Measurements from ENCODE around the gene FBXW7. TPM values are rescaled to one million over a fixed set of nuclear protein-coding genes. Genes with fewer than 3 reads are reported as not detected.

The FBXW7 gene
- total and polyA plus RNA-seq, 2 of the 8 experiments (the other 6 are each of a cell fraction or from before 2014, with no cell fraction given) = 6.0 to 26.7 TPM

DNA sequence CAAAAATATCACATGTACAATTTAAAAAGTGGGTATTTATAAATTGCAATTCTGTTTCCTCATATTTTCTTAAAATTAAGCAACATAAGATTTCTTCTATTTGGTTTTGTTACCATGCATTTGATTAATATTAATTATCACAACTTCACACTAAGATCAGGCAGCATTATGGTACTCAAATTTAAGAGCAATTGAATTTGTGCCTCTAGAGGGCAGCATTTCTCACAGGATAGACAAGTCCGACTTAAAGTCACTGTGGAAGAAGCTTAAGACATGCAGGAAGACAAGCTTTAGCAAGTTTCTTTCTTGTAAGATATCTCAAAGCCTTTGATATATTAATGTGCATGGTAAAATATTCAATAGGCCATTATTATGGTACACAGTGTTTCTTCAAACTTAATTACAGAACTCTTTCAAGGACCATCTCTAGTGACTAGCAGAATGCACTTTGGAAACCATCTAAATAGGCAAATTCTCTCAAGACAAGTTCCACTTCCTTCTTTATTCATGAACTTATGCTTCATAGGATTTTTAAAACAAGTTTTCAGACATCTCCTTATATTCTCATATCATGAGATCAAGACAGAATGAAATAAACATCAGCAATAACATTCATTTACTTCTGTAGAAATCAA, 35.0 kb downstream of the FBXW7 start:
- H4K20me1 ChIP-seq (replicated peaks in 1 of 2; ENCODE audit: control insufficient read depth in 1 of 2, insufficient read depth in 2 of 2, low read length in 2 of 2) = peaks cover 0 to 2% of the 10 kb centered on the region in 2 experiments
- no peak overlapping the region for H3K4me2 ChIP-seq (ENCODE audit: insufficient read depth in 1 of 2, low read depth in 2 of 2, low read length in 2 of 2)
- no peak overlapping the region for H3K9ac ChIP-seq (replicated peaks in 1 of 4; ENCODE audit: extremely low read depth in 1 of 4, low read depth in 3 of 4, low read length in 3 of 4)
- peaks cover 0 to 65% of the 10 kb centered on the region in 2 experiments; a peak in 3 of 4 replicates for H3K79me2 ChIP-seq (ENCODE audit: control insufficient read depth in 1 of 2, insufficient read depth in 2 of 2, low read length in 2 of 2)
- no peaks in the 10 kb centered on the region for H3K4me1 ChIP-seq (replicated peaks in 1 of 4; ENCODE audit: control insufficient read depth in 3 of 4, insufficient read depth in 4 of 4, low read length in 3 of 4)
- H2BK120ac ChIP-seq (replicated peaks; ENCODE audit: low read depth, low read length) = no peak overlapping the region
- no peak overlapping the region for H4K5ac ChIP-seq (ENCODE audit: insufficient read length, low read depth, low read length)
- no peaks in the 10 kb centered on the region for H3K9me3 ChIP-seq (ENCODE audit: insufficient read depth in 2 of 2, low read depth in 1 of 2, low read length in 1 of 2)
- ChIA-PET POLR2A (ENCODE audit: partially characterized antibody) (interaction anchor here (0.6 to 1.0 kb wide), 4 partner anchors 9 to 36 kb away, joined by 3 to 4 read pairs (median 3); no protein-coding TSS in a partner anchor), CTCF (ENCODE audit: partially characterized antibody) (interaction anchor here (0.6 to 5.5 kb wide), 49 partner anchors 10 to 380 kb away, joined by 3 to 65 read pairs (median 5); partner anchors contain the start of gene FBXW7)
- no peak overlapping the region for H3K4ac ChIP-seq (replicated peaks; ENCODE audit: insufficient read length, low read depth, low read length)
- H3K23me2 ChIP-seq (ENCODE audit: low read depth, low read length) = no peaks in the 10 kb centered on the region
- no peak overlapping the region for H2BK5ac ChIP-seq (ENCODE audit: low read depth, low read length)
- WGBS, 2 experiments (ENCODE audit: extremely low coverage in 1 of 2, insufficient coverage in 1 of 2, insufficient read length in 1 of 2, insufficient replicate concordance in 2 of 2, low coverage in 1 of 2, low lambda C conversion rate in 2 of 2, missing lambda C conversion rate in 1 of 2) = 0% methylated on average over 1 of the region's 1 CpG; no CpG with 5 or more reads in 1 of the 2 experiments
- H3K56ac ChIP-seq (replicated peaks; ENCODE audit: insufficient read length, low read depth, low read length) = no peak overlapping the region
- H2BK12ac ChIP-seq (ENCODE audit: low read depth, low read length) = no peak overlapping the region
- peak in 1 of 2 experiments; percentile 27 for DNase-seq (ENCODE audit: low read depth in 1 of 2, low spot score in 2 of 2)
- no peak overlapping the region for H4K8ac ChIP-seq (ENCODE audit: extremely low read depth, insufficient read depth, low read length)
- peaks cover 2% of the 10 kb centered on the region; the same call in 1 of the 2 replicates for H3K79me1 ChIP-seq (ENCODE audit: low read depth, low read length)
- H3K14ac ChIP-seq (ENCODE audit: insufficient read length) = no peak overlapping the region
- H2AFZ ChIP-seq (ENCODE audit: low read length) = no peak overlapping the region
- TF ChIP-seq CTBP2 (IDR thresholded peaks at IDR 0.05; ENCODE audit: borderline replicate concordance, insufficient read depth, insufficient read length, low read length) = no peak
- peak; percentile 82 to 86 for TF ChIP-seq RAD21 (IDR thresholded peaks at IDR 0.05 in 1 of 2, conservative IDR thresholded peaks at IDR 0.05 in 1 of 2; ENCODE audit: low read depth in 2 of 2, low read length in 2 of 2)
- TF ChIP-seq, protein P1, sequence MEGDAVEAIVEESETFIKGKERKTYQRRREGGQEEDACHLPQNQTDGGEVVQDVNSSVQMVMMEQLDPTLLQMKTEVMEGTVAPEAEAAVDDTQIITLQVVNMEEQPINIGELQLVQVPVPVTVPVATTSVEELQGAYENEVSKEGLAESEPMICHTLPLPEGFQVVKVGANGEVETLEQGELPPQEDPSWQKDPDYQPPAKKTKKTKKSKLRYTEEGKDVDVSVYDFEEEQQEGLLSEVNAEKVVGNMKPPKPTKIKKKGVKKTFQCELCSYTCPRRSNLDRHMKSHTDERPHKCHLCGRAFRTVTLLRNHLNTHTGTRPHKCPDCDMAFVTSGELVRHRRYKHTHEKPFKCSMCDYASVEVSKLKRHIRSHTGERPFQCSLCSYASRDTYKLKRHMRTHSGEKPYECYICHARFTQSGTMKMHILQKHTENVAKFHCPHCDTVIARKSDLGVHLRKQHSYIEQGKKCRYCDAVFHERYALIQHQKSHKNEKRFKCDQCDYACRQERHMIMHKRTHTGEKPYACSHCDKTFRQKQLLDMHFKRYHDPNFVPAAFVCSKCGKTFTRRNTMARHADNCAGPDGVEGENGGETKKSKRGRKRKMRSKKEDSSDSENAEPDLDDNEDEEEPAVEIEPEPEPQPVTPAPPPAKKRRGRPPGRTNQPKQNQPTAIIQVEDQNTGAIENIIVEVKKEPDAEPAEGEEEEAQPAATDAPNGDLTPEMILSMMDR (IDR thresholded peaks at IDR 0.05; ENCODE audit: control extremely low read depth in 1 of 3, insufficient read depth in 1 of 3, low read depth in 1 of 3, low read length in 3 of 3) = peak in 2 of 3 experiments; percentile 55 to 73; a peak in 2 of 4 replicates
- TF ChIP-seq JUN (IDR thresholded peaks at IDR 0.05; ENCODE audit: low read depth, low read length) = no peak
- no peak overlapping the region for H3K18ac ChIP-seq (ENCODE audit: extremely low read depth, low read length)
- no peak overlapping the region for H2BK20ac ChIP-seq (ENCODE audit: low read length)
- no peaks in the 10 kb centered on the region for H3K27me3 ChIP-seq (replicated peaks in 1 of 4; ENCODE audit: control insufficient read depth in 3 of 4, extremely low read depth in 1 of 4, insufficient read depth in 3 of 4, low read length in 3 of 4)
- H4K91ac ChIP-seq (replicated peaks; ENCODE audit: insufficient read length, low read length) = no peak overlapping the region
- no peak overlapping the region for H3K4me3 ChIP-seq (ENCODE audit: extremely low read depth in 1 of 4, insufficient read depth in 2 of 4, low read depth in 3 of 4, low read length in 4 of 4)
- H3K36me3 ChIP-seq (ENCODE audit: control insufficient read depth in 2 of 4, insufficient read depth in 4 of 4, low read length in 3 of 4) = no peaks in the 10 kb centered on the region
- no peak overlapping the region for H3K27ac ChIP-seq (ENCODE audit: low read depth, low read length)
- H2AK5ac ChIP-seq (ENCODE audit: low read depth, low read length) = no peak overlapping the region
- no peak overlapping the region for H3K23ac ChIP-seq (ENCODE audit: insufficient read length)
- FAIRE-seq = peak; percentile 85
- no peak overlapping the region for H2BK15ac ChIP-seq (ENCODE audit: low read length)
